GM21360 (cell line): ENCODE results near the gene ASIC4.

Experiments used
- ATAC-seq: cut with Tn5 transposase; IDR thresholded peaks from one replicate; pipeline ENCODE4 v1.9.1; 2021; ENCODE audit warnings: mild to moderate bottlenecking, moderate library complexity; ENCODE audit not compliant: unreplicated experiment

Gene ASIC4

DNA sequence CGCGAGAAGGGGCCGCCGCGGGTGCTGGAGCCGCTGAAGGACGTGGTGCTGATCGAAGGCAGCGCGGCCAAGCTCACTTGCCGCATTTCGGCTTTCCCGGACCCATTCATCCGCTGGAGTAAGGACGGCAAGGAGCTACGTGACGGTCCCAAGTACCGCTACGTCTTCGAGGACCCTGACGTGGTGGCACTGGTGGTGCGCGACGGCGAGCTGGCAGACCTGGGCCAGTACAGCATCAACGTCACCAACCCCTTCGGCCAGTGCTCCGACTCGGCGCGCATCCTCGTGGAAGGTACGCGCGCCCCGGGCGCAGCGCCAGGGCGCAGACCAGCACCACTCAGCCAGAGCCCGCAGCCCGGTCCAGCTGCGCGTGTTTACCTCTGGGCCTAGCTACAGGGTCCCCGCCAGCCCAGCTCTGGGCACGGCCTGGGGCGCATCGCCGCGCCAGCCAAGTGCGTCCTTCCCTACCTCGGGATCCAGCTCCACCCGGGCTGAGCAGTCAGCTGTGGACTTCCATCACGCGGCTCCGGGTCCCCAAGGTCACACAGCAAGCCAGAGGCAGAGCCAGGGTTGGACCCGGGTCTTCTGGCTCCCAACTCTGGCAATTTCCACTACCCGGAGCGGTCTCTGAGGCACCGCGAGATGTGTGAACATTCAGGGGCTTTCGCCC, 17.3 kb upstream of the ASIC4 start:
- no peak for ATAC-seq

- ATAC-seq = no peak
These were observed 16.6 kb upstream of the ASIC4 start for GRCh38 chr2:219497495-219498279.

DNA sequence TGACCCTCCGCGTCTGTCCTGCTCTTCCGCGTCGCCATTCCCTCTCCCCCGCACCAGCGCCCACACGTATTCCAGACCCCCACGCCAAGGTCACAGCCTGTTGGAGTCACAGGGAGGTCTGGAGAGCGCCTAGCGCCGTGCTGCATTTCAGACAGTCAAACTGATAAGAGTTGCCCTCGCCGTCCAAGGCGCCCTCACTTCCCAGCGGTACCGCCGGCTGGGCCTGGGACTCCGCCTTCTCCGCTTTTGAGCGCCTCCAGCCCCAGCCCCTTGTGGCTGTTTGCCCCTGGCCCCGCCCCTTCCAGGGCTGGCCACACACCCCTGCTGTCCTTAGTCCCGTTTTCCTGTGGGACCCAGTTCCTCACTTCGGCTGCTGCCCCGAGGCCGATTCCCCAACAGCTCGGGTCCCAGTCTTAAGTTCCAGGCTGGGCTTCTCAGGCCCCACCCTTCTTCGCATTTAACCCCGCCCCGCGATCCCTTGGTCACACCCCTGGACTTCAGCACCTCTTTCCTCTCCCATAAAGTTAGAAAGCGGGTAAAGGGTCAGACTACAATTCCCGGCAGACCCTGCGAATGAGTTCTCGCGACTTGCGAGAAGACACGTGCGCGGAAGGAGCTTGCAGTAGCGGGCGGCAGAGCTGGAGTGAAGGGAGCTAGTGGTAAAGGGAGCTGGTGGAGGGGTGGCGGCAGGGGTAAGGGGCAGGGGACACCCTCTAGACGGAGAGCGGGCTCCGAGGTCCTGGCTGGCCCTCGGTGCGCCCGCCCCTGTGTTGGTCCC, 15.8 kb upstream of the ASIC4 start, which contains the start of gene GMPPA:
Gene GMPPA, plus strand, starts transcription at position 612 of the 778 bp plus-strand sequence. CDS start 1,085 bp downstream, outside the sequence.
- peak; percentile 95 for ATAC-seq

DNA sequence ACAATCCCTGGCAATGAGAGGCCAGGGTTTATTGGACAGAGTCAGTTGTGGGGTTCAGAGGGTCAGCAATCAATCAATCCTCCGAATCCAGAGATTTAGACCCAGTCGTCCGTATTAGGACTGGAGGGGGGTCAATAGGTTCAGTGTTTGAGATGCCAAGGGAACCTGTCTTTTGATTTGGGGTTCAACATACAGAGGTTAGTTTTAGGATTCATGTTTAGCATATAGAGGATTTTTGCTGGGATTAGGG, 15.3 kb upstream of the ASIC4 start:
- ATAC-seq = no peak

- ATAC-seq = no peak
These were observed 14.7 kb upstream of the ASIC4 start for GRCh38 chr2:219499555-219499954.

DNA sequence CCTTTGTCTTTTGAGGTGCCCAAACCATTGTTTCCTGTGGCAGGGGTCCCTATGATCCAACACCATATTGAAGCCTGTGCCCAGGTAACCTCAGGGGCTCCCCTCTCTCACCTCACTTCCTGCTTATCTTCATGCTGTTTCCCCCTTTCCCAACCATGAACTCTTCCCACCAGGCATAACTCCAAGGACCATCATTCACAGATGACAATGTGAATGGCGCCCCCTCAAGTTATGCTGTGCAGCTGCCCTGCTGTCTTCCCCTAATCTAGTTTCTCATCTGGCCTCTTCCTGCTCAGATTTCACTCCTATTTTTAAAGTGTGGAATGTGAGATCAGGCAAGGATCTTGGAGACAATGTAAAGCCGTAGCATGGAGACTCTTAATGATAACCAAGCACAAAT, 14.1 kb upstream of the ASIC4 start:
- no peak for ATAC-seq

DNA sequence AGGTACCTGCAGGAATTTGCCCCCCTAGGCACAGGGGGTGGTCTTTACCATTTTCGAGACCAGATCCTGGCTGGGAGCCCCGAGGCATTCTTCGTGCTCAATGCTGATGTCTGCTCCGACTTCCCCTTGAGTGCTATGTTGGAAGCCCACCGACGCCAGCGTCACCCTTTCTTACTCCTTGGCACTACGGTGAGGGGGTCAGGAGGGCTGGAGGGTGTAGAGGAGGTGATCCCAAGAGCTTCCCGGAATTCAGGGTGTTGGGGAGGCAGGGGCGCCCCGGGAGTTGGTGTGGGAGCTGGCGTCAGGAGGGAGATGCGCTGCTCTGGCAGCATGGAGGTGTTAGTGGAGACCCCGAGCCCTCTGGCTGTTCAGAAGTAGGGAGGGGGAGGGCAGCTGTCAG, 12.4 kb upstream of the ASIC4 start:
- no peak for ATAC-seq

DNA sequence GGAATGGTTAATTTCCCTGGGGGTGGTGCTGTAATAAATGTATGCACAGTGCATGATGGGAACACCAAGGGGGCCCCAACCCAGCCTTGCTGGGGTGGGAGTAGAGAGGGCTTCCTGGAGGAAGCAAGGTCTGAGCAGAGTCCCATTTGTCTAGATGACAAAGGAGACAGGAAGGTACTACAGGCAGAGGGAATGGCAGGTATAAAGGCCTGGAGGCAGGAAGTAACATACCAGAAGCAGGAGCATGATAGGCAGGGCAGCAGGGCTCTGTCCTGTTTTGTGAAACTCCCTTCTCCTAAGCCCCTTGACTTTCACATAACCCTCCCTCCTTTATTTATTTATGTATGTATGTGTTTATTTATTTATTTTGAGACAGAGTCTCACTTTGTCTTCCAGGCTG, 11.7 kb upstream of the ASIC4 start:
- ATAC-seq = no peak

GRCh38 chr2:219505585-219505984, 8.7 kb upstream of the ASIC4 start:
- no peak for ATAC-seq

- no peak for ATAC-seq
These were observed 8.0 kb upstream of the ASIC4 start for GRCh38 chr2:219506153-219506801.

DNA sequence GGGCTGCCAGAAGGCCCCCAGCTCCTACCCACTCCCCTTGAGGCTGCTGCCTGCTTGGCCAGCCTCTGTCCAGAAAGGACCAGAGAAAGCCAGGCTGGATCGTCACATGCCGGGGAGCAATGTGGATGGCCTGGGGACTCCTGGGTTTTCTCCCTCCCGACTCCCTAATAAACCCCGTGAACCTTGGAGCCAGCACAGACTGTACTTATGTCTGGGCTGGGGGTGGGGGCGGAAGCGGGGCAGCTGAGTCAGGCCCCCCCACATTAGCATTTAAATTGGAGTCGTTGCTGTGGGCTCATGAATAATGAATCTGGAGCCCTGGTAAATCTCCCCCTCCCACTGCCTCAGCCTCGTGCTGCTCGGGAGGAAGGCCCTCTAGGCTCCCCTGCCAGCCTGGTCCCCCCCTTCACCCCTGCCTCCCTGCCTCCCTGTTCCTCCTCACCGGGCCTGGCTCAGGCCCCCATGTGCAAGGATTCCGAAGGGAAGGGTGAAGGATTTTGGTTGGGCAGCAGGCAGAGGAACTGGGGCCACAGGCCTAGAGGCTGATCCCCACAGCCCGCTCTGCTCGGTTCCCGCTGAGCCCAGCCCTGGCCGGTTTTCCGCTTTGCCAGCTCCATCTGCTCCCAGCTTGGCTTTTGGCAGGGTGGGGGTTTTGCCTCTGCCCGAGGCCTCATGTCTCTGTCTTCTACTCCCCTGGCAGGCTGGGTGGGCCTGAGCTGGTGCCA, 7.3 kb upstream of the ASIC4 start:
- no peak for ATAC-seq

DNA sequence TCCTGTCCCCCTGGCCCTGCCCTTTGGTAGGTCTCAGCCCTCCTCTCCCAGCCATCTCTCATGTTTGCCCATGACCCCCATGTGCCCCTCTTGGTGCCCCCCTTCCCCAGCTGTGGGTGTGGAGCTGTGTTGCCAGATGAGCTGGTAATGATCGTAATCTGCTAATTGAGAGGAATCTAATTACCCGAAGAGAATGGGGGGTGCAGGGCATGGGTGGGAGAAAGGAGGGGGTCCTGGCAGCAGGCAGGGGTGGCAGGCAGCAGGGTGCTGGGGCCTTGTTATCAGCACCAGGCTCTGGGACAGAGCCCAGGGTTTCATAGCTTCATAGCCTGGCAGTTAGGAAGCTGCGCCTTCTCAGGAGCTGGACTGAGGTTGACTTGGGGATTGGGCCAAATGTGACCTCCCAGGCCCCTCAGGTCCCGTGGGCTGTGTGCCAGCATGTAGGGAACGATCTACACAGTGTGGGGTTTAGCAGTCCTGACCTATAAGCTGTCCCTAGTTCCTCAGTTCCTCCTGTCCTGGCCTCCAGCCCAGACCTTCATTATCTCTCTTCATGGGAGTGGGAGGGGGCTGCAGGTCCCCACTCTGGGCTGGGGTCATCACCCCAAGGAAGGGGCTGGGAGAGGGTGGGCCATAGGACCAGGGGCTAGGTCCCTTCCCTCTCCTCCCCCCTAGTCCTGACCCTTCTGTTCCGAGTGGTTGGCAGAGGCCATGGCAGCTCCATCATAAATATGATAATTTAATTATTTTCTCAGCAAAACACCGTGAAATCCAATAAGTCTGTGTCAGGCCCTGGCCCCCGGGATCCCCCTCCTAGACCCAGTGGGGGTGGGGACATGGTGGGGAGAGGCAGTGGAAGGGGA, 6.5 kb upstream of the ASIC4 start:
- ATAC-seq = no peak

DNA sequence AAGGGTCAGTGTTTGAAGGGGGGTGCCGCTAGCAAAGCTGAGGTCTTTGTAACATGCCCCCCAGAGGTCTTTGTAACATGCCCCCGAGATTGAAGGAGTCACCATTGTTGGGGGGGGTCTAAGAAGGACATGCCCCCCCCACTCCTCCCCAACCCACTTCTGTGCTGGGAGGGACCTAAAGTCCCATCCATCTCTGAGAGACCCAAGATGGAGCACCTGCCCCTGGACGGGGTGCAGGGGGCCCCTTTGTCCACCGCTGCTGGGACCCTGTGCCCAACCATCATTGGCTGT, 5.9 kb upstream of the ASIC4 start:
- no peak for ATAC-seq

GRCh38 chr2:219508971-219509779, 5.1 kb upstream of the ASIC4 start:
- peak; percentile 8 for ATAC-seq

DNA sequence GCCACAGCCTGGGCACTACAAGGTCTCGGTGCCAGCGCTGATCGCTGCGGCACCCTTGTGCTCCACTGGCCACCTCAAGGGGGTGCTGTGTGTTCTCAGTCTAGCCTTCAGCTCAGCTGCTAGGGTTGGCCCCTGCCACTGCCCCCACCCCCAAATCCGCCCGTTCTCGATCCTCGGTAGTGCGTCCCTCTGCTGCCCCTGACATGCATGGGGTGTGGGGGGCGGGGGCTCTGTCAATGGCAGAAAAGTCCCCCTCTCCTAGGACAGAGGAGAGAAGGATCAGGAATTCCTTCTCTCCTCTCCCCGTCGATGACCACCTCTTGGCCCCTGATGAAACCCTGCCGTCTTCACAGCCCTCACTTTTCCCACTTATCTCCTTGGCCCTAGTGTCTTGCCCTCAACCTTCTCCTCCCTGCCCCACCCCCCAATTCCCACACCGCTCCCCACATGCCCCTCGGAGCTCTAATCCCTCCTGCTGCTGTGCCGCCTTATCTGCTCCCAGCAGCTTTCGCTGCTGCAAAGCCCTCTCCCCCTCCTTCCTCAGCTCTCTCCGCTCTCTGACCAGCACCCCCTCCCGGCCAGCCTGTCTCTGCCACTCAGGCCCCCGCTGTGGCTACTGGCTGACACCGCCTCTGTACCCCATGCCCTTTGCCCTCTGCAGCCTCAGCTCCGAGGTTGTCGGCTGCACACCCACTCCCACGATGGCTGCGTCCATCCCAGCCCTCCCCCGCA, 4.3 kb upstream of the ASIC4 start:
- peak; percentile 66 for ATAC-seq

GRCh38 chr2:219510512-219511135, 3.7 kb upstream of the ASIC4 start:
- no peak for ATAC-seq

GRCh38 chr2:219511547-219512325, 2.5 kb upstream of the ASIC4 start:
- ATAC-seq = no peak
